ENCODE measurements around the gene GALNT16. TPM values are rescaled to one million over a fixed set of nuclear protein-coding genes. Genes with fewer than 3 reads are reported as not detected.

The GALNT16 gene
- total RNA-seq, 1 donor from 2014 or later = 3.5 TPM

DNA sequence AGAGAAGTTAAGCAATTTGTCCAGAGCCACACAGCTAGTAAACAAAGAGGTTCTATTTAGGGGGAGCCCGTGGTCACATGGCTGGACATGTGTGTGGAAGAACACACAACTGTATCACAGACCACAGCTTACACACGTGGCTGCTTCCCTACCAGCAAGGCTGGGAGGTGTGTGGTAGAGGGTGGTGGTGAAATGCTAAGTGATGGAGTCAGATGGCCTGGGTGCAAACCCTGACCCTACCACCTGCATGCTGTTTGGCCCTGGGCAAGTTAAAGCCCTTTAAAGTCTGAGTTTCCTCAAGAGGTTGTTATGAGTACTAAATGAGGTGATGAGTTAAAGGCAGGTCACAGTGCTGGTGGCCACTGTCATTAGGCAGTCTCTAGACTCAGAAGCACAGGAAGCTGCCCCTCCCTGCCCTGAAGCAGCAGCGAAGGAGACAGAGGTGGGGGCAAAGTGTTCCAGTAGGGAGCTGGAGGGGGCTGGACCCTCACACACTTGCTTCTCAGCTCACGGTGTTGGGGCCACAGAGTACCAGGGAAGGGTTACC, 73.9 kb downstream of the GALNT16 start:
- Histone ChIP-seq H3K27me3 (no peaks in the 10 kb centered on the region), H3K4me3 (no peak overlapping the region), H3K79me2 (ENCODE audit: low read depth) (no peaks in the 10 kb centered on the region), H3F3A (ENCODE audit: low read depth) (no peaks in the 10 kb centered on the region), H3K4me2 (no peak overlapping the region), H3K36me3 (no peaks in the 10 kb centered on the region), H3K4me1 (peaks cover 7% of the 10 kb centered on the region), H2AFZ (replicated peaks) (no peak overlapping the region), H3K9ac (no peak overlapping the region), H4K20me1 (ENCODE audit: low read depth) (no peaks in the 10 kb centered on the region), H3K27ac (no peak overlapping the region), H3K9me3 (ENCODE audit: low read depth) (no peaks in the 10 kb centered on the region)
- TF ChIP-seq EZH2 (IDR thresholded peaks at IDR 0.05) = no peak
- TF ChIP-seq CTCF (IDR thresholded peaks at IDR 0.05) = no peak
- H3K27me3 Mint-ChIP-seq (ENCODE audit: insufficient read depth, low read depth) = peaks cover 4% of the 10 kb centered on the region
- no peaks in the 10 kb centered on the region for H3K9me3 Mint-ChIP-seq
- DNase-seq (ENCODE audit: low spot score) = no peak
- H3K4me1 Mint-ChIP-seq = peaks cover 5% of the 10 kb centered on the region
- no peak overlapping the region for H3K27ac Mint-ChIP-seq
- peaks cover 11% of the 10 kb centered on the region for H3K36me3 Mint-ChIP-seq
- H3K4me3 Mint-ChIP-seq = peak overlapping the region; percentile 44

DNA sequence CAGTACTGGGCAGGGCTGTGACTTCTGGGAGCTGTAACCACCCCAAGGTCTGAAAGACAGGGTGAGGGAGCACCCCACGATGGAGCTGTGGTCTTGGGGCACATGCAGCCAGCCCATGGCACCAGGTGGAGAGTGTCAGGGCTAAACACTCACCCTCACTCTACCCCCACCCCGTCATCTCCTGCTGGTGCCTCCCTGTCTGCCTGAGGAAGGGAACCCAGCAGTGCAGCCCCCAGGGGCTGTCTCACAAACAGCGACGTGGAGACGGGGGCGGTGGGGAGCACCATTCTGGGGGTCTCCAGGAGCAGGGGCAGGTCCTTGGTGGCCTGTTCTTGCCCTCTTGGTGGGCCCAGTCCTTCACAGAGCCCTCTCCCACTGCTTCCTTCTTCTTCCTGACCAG, 74.6 kb downstream of the GALNT16 start:
- Mint-ChIP-seq H3K36me3 (peaks cover 9% of the 10 kb centered on the region), H3K4me3 (peak overlapping the region; percentile 44), H3K27me3 (ENCODE audit: insufficient read depth, low read depth) (peaks cover 4% of the 10 kb centered on the region), H3K9me3 (no peaks in the 10 kb centered on the region), H3K4me1 (peaks cover 5% of the 10 kb centered on the region), H3K27ac (no peak overlapping the region)
- Histone ChIP-seq H3F3A (ENCODE audit: low read depth) (no peaks in the 10 kb centered on the region), H3K27me3 (no peaks in the 10 kb centered on the region), H3K4me1 (peaks cover 7% of the 10 kb centered on the region), H2AFZ (replicated peaks) (no peak overlapping the region), H3K4me3 (no peak overlapping the region), H3K4me2 (no peak overlapping the region), H3K27ac (no peak overlapping the region), H3K9me3 (ENCODE audit: low read depth) (no peaks in the 10 kb centered on the region), H3K9ac (no peak overlapping the region), H3K36me3 (no peaks in the 10 kb centered on the region), H3K79me2 (ENCODE audit: low read depth) (no peaks in the 10 kb centered on the region), H4K20me1 (ENCODE audit: low read depth) (no peaks in the 10 kb centered on the region)
- no peak for DNase-seq (ENCODE audit: low spot score)
- TF ChIP-seq EZH2phosphoT487 (IDR thresholded peaks at IDR 0.05) = no peak
- no peak for TF ChIP-seq EZH2 (IDR thresholded peaks at IDR 0.05)
- no peak for TF ChIP-seq CTCF (IDR thresholded peaks at IDR 0.05)

DNA sequence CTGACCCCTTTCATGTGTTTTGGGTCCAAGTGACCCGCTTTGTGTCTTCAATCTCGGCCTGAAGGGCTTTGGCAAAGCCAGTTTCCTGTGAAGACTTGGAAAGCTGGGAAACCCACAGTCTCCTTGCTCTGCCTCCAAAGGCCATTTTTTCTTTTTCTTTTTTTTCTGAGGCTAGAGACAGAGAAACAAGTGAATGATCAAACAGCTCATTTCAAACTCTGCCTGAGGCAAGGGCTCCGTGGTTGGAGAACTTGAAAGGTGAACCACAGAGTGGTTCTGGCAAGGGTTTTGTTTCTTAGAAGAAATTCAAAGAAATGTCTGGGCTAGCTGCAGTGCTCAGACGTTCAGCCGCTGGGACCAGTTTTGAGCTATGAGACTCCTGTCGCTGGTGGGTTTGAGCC, 75.4 kb downstream of the GALNT16 start:
- Histone ChIP-seq H3K79me2 (ENCODE audit: low read depth) (no peaks in the 10 kb centered on the region), H3K4me2 (peak overlapping the region; percentile 15), H3K4me3 (no peak overlapping the region), H3K4me1 (peaks cover 7% of the 10 kb centered on the region), H3K9me3 (ENCODE audit: low read depth) (no peaks in the 10 kb centered on the region), H3K27me3 (no peaks in the 10 kb centered on the region), H2AFZ (replicated peaks) (peak overlapping the region; percentile 53), H3K27ac (no peak overlapping the region), H3F3A (ENCODE audit: low read depth) (no peaks in the 10 kb centered on the region), H3K36me3 (no peaks in the 10 kb centered on the region), H4K20me1 (ENCODE audit: low read depth) (no peaks in the 10 kb centered on the region), H3K9ac (peak overlapping the region; percentile 10)
- Mint-ChIP-seq H3K9me3 (no peaks in the 10 kb centered on the region), H3K27ac (peak overlapping the region; percentile 81), H3K27me3 (ENCODE audit: insufficient read depth, low read depth) (peaks cover 4% of the 10 kb centered on the region), H3K4me1 (peaks cover 5% of the 10 kb centered on the region), H3K4me3 (no peak overlapping the region), H3K36me3 (peaks cover 4% of the 10 kb centered on the region)
- TF ChIP-seq CTCF (IDR thresholded peaks at IDR 0.05) (no peak), EZH2phosphoT487 (IDR thresholded peaks at IDR 0.05) (no peak), EZH2 (IDR thresholded peaks at IDR 0.05) (no peak)
- DNase-seq (ENCODE audit: low spot score) = no peak
